Trophoblast cell (in vitro differentiated cells and primary cell): ENCODE results near the gene CDK6.

Experiments used
- DNase-seq, 2 donors: peaks; one replicate each; pipeline ENCODE4 v3.0.0-alpha.2; 2016
- H2AFZ ChIP-seq: 2 replicates; pipeline ENCODE4 v1.6.1; 2013; ENCODE audit warnings: low read length, moderate library complexity, mild to moderate bottlenecking; ENCODE audit not compliant: insufficient read depth, poor library complexity
- H2AK5ac ChIP-seq: 2 replicates; pipeline ENCODE4 v1.6.1; 2013; ENCODE audit warnings: mild to moderate bottlenecking, low read length
- H2BK120ac ChIP-seq: 2 replicates; pipeline ENCODE4 v1.6.1; 2013; ENCODE audit warnings: low read length, mild to moderate bottlenecking, moderate library complexity; ENCODE audit not compliant: insufficient read depth, poor library complexity
- H2BK12ac ChIP-seq: 2 replicates; pipeline ENCODE4 v1.6.1; 2013; ENCODE audit warnings: mild to moderate bottlenecking, low read length, moderate library complexity
- H2BK5ac ChIP-seq: 2 replicates; pipeline ENCODE4 v1.6.1; 2013; ENCODE audit warnings: low read length, low read depth, moderate library complexity, mild to moderate bottlenecking; ENCODE audit not compliant: poor library complexity
- H3K14ac ChIP-seq: 2 replicates; pipeline ENCODE4 v1.6.1; 2013; ENCODE audit warnings: mild to moderate bottlenecking, low read length
- H3K18ac ChIP-seq: 2 replicates; pipeline ENCODE4 v1.6.1; 2013; ENCODE audit warnings: mild to moderate bottlenecking, low read length
- H3K23ac ChIP-seq: 2 replicates; pipeline ENCODE4 v1.6.1; 2013; ENCODE audit warnings: low read length
- H3K27ac ChIP-seq: 2 replicates; pipeline ENCODE4 v1.5.1; 2013; ENCODE audit warnings: low read depth, mild to moderate bottlenecking, inconsistent platforms, low read length, moderate library complexity
- H3K27me3 ChIP-seq: 2 replicates; pipeline ENCODE4 v1.6.1; 2013; ENCODE audit warnings: inconsistent platforms, mild to moderate bottlenecking, low read length, moderate library complexity; ENCODE audit not compliant: insufficient read depth
- H3K36me3 ChIP-seq, 2 experiments: 1 replicate in 1 of 2; 2 replicates in 1 of 2; pipeline ENCODE4 v1.6.1; 2013; ENCODE audit warnings: low read length in 2 of 2, mild to moderate bottlenecking in 2 of 2, moderate library complexity in 1 of 2; ENCODE audit not compliant: insufficient read depth in 2 of 2, control insufficient read depth in 1 of 2
- H3K4ac ChIP-seq: 2 replicates; pipeline ENCODE4 v1.6.1; 2013; ENCODE audit warnings: low read depth, mild to moderate bottlenecking, low read length, moderate library complexity
- H3K4me1 ChIP-seq, 2 experiments: 1 replicate in 1 of 2; 2 replicates in 1 of 2; pipeline ENCODE4 v1.6.1; 2013; ENCODE audit warnings: low read length in 2 of 2, mild to moderate bottlenecking in 2 of 2, moderate library complexity in 1 of 2; ENCODE audit not compliant: insufficient read depth in 2 of 2, control insufficient read depth in 1 of 2
- H3K4me2 ChIP-seq: 2 replicates; pipeline ENCODE4 v1.6.1; 2013; ENCODE audit warnings: inconsistent platforms, mild to moderate bottlenecking, low read length, moderate library complexity
- H3K4me3 ChIP-seq: 2 replicates; pipeline ENCODE4 v1.5.1; 2013; ENCODE audit warnings: mild to moderate bottlenecking, low read depth, low read length, inconsistent platforms
- H3K79me1 ChIP-seq: one replicate; pipeline ENCODE4 v1.6.1; 2013; ENCODE audit warnings: low read length
- H3K79me2 ChIP-seq: 2 replicates; pipeline ENCODE4 v1.6.1; 2013; ENCODE audit warnings: low read length, mild to moderate bottlenecking; ENCODE audit not compliant: control insufficient read depth, insufficient read depth, poor library complexity
- H3K9ac ChIP-seq: 2 replicates; pipeline ENCODE4 v1.6.1; 2013; ENCODE audit warnings: mild to moderate bottlenecking, low read length
- H3K9me3 ChIP-seq: 2 replicates; pipeline ENCODE4 v1.6.1; 2013; ENCODE audit warnings: low read depth, mild to moderate bottlenecking, control low read depth, inconsistent platforms, low read length; ENCODE audit not compliant: insufficient read depth
- H4K12ac ChIP-seq: 2 replicates; pipeline ENCODE4 v1.6.1; 2013; ENCODE audit warnings: low read depth, mild to moderate bottlenecking, low read length, moderate library complexity
- H4K8ac ChIP-seq: 2 replicates; pipeline ENCODE4 v1.6.1; 2013; ENCODE audit warnings: low read depth, mild to moderate bottlenecking, low read length, moderate library complexity
- H4K91ac ChIP-seq: one replicate; pipeline ENCODE4 v1.6.1; 2013; ENCODE audit warnings: low read depth, mild to moderate bottlenecking, low read length, moderate library complexity
- WGBS: extraction: QIAGEN DNeasy Blood & Tissue Kit; methylation state at CpG from one replicate; pipeline ENCODE4 v1.1.7; 2013; ENCODE audit warnings: missing lambda C conversion rate; ENCODE audit not compliant: insufficient read length, insufficient coverage; ENCODE audit errors: extremely low coverage; 5-methylcytosine and 5-hydroxymethylcytosine counted together

The CDK6 gene

GRCh38 chr7:92612501-92612900 lies 223.9 kb downstream of the CDK6 start:
- no peaks in the 10 kb centered on the region for H3K9me3 ChIP-seq
- WGBS, result no CpG with 5 or more reads among the region's 2 CpGs
- peaks cover 6% of the 10 kb centered on the region in 2 experiments for H3K4me1 ChIP-seq
- no peak overlapping the region for H2AK5ac ChIP-seq
- no peak overlapping the region for H3K27ac ChIP-seq
- H3K79me1 ChIP-seq, result peaks cover 2% of the 10 kb centered on the region
- no peak overlapping the region for H4K12ac ChIP-seq
- no peak overlapping the region for H4K8ac ChIP-seq
- no peak overlapping the region for H2BK5ac ChIP-seq
- H3K4me3 ChIP-seq, result no peak overlapping the region
- peak in 1 of 2 donors; percentile 16 for DNase-seq
- H3K9ac ChIP-seq, result no peak overlapping the region
- H3K79me2 ChIP-seq, result peaks cover 2% of the 10 kb centered on the region
- no peak overlapping the region for H3K18ac ChIP-seq
- H3K23ac ChIP-seq, result no peak overlapping the region
- H3K27me3 ChIP-seq, result no peaks in the 10 kb centered on the region
- no peak overlapping the region for H3K4me2 ChIP-seq
- H4K91ac ChIP-seq, result no peak overlapping the region
- peaks cover 10 to 24% of the 10 kb centered on the region in 2 experiments for H3K36me3 ChIP-seq
- H2AFZ ChIP-seq, result no peak overlapping the region
- H2BK12ac ChIP-seq, result no peak overlapping the region
- H2BK120ac ChIP-seq, result no peak overlapping the region
- H3K14ac ChIP-seq, result no peak overlapping the region
- no peak overlapping the region for H3K4ac ChIP-seq

GRCh38 chr7:92611735-92612134 lies 224.6 kb downstream of the CDK6 start:
- no peak for DNase-seq
- Histone ChIP-seq H3K9ac (no peak overlapping the region), H2AFZ (no peak overlapping the region), H3K27me3 (no peaks in the 10 kb centered on the region), H3K79me2 (peaks cover 2% of the 10 kb centered on the region), H2BK120ac (no peak overlapping the region), H3K79me1 (peaks cover 2% of the 10 kb centered on the region), H2BK12ac (no peak overlapping the region), H3K23ac (no peak overlapping the region), H3K9me3 (no peaks in the 10 kb centered on the region), H2AK5ac (no peak overlapping the region), H4K8ac (no peak overlapping the region), H3K27ac (no peak overlapping the region), H4K12ac (no peak overlapping the region), H3K18ac (no peak overlapping the region), H3K14ac (no peak overlapping the region), H3K4me2 (no peak overlapping the region), H3K4me3 (no peak overlapping the region), H4K91ac (no peak overlapping the region), H2BK5ac (no peak overlapping the region), H3K4me1 (peaks cover 6% of the 10 kb centered on the region in 2 experiments), H3K36me3 (peaks cover 6 to 21% of the 10 kb centered on the region in 2 experiments), H3K4ac (no peak overlapping the region)

- Histone ChIP-seq H3K4ac (no peak overlapping the region), H2AFZ (no peak overlapping the region), H2BK120ac (no peak overlapping the region), H3K4me1 (peaks cover 6% of the 10 kb centered on the region in 2 experiments), H2BK5ac (no peak overlapping the region), H4K12ac (no peak overlapping the region), H4K91ac (no peak overlapping the region), H2AK5ac (no peak overlapping the region), H3K27me3 (no peaks in the 10 kb centered on the region), H3K14ac (no peak overlapping the region), H3K36me3 (peaks cover 4 to 14% of the 10 kb centered on the region in 2 experiments), H3K4me3 (no peak overlapping the region), H4K8ac (no peak overlapping the region), H3K23ac (no peak overlapping the region), H3K79me2 (peaks cover 2% of the 10 kb centered on the region), H3K79me1 (peaks cover 2% of the 10 kb centered on the region), H3K4me2 (no peak overlapping the region), H3K9ac (no peak overlapping the region), H3K27ac (no peak overlapping the region), H2BK12ac (no peak overlapping the region), H3K9me3 (no peaks in the 10 kb centered on the region), H3K18ac (no peak overlapping the region)
- WGBS, result no CpG with 5 or more reads among the region's 5 CpGs
- peak in 1 of 2 donors; percentile 59 for DNase-seq
These were observed 226.4 kb downstream of the CDK6 start for GRCh38 chr7:92609921-92610518.

- no peak overlapping the region for H2BK12ac ChIP-seq
- H3K27ac ChIP-seq, result no peak overlapping the region
- H2BK5ac ChIP-seq, result peak overlapping the region; percentile 63
- H3K79me2 ChIP-seq, result peaks cover 2% of the 10 kb centered on the region
- H3K4me3 ChIP-seq, result peak overlapping the region; percentile 55
- no peak overlapping the region for H3K4ac ChIP-seq
- no peak overlapping the region for H3K9ac ChIP-seq
- peaks cover 1 to 5% of the 10 kb centered on the region in 2 experiments for H3K36me3 ChIP-seq
- H3K4me1 ChIP-seq, result peaks cover 6% of the 10 kb centered on the region in 2 experiments
- no CpG with 5 or more reads among the region's 27 CpGs for WGBS
- no peaks in the 10 kb centered on the region for H3K27me3 ChIP-seq
- H2AK5ac ChIP-seq, result no peak overlapping the region
- no peaks in the 10 kb centered on the region for H3K9me3 ChIP-seq
- no peak overlapping the region for H3K23ac ChIP-seq
- H3K18ac ChIP-seq, result peak overlapping the region; percentile 84
- H4K12ac ChIP-seq, result peak overlapping the region; percentile 62
- H4K91ac ChIP-seq, result no peak overlapping the region
- peak overlapping the region; percentile 85 for H3K4me2 ChIP-seq
- peak; percentile 64 to 71 for DNase-seq
- peak overlapping the region; percentile 54 for H4K8ac ChIP-seq
- peak overlapping the region; percentile 10 for H2AFZ ChIP-seq
- H2BK120ac ChIP-seq, result no peak overlapping the region
- peak overlapping the region; percentile 15 for H3K14ac ChIP-seq
- peaks cover 2% of the 10 kb centered on the region for H3K79me1 ChIP-seq
These were observed 227.7 kb downstream of the CDK6 start for GRCh38 chr7:92608380-92609322.
